ENCODE measurements around the gene MCM10.

DNA sequence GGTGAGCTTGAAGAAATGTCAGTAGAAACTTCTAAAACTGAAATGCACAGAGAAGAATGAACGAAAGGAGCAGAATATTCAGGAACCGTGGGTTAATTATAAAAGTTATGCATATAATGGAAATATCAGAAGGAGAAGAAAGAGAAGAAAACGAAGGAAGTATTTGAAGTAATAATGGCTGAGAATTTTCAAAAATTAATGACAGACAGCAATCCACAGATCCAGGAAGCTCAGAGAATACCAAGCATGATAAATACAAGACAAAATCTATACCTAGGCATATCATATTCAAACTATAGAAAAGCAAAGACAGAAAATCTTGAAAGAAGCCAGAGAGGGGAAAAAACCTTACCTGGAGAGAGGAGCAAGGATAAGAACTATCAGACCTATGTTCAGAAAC is 16.5 kb upstream of the MCM10 start:
- TF ChIP-seq CTCF (IDR thresholded peaks at IDR 0.05) (no peak), POLR2A (IDR thresholded peaks at IDR 0.05) (no peak)
